HL-60 (cell line): Measurements from ENCODE around the gene SERP2.

Source experiments
- GABPA ChIP-seq: IDR thresholded peaks from 2 replicates; pipeline ENCODE4 v1.6.1; 2012; ENCODE audit warnings: low read depth
- POLR2AphosphoS5 ChIP-seq: IDR thresholded peaks from 2 replicates; pipeline ENCODE4 v1.6.1; 2012; ENCODE audit warnings: low read depth
- SPI1 ChIP-seq: IDR thresholded peaks from 2 replicates; pipeline ENCODE4 v1.6.1; 2012; ENCODE audit warnings: low read depth, mild to moderate bottlenecking, borderline replicate concordance
- TF ChIP-seq, protein P1 (sequence below): IDR thresholded peaks from one replicate; pipeline ENCODE4 v1.5.1; 2011; ENCODE audit warnings: low read length, control low read depth, inconsistent platforms; ENCODE audit not compliant: insufficient read depth
- TF ChIP-seq, protein P2 (sequence below): IDR thresholded peaks from 2 replicates; pipeline ENCODE4 v1.6.1; 2012; ENCODE audit warnings: low read depth; ENCODE audit not compliant: insufficient replicate concordance

DNA sequence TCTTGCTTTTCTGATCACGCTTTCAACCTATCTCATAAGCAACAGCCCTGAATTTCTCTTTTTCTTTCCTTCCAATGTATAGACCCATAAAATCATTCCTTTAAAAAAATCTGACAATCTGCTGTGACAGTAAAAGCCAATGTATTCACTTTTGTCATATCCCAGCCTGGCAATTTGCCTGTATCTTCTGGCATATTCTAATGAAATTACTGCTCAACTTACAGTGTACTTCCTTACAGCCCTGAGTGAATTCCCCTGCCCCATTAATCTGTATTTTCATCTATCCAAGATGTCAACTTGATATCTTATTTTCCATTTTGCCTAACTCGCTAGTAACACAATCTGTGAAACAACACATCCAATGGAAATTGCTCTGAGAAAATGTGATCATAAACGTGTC lies 18.0 kb upstream of the SERP2 start:
- TF ChIP-seq, protein P1, sequence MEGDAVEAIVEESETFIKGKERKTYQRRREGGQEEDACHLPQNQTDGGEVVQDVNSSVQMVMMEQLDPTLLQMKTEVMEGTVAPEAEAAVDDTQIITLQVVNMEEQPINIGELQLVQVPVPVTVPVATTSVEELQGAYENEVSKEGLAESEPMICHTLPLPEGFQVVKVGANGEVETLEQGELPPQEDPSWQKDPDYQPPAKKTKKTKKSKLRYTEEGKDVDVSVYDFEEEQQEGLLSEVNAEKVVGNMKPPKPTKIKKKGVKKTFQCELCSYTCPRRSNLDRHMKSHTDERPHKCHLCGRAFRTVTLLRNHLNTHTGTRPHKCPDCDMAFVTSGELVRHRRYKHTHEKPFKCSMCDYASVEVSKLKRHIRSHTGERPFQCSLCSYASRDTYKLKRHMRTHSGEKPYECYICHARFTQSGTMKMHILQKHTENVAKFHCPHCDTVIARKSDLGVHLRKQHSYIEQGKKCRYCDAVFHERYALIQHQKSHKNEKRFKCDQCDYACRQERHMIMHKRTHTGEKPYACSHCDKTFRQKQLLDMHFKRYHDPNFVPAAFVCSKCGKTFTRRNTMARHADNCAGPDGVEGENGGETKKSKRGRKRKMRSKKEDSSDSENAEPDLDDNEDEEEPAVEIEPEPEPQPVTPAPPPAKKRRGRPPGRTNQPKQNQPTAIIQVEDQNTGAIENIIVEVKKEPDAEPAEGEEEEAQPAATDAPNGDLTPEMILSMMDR, result no peak
- no peak for TF ChIP-seq GABPA
- no peak for TF ChIP-seq POLR2AphosphoS5
- no peak for TF ChIP-seq SPI1
- TF ChIP-seq, protein P2, sequence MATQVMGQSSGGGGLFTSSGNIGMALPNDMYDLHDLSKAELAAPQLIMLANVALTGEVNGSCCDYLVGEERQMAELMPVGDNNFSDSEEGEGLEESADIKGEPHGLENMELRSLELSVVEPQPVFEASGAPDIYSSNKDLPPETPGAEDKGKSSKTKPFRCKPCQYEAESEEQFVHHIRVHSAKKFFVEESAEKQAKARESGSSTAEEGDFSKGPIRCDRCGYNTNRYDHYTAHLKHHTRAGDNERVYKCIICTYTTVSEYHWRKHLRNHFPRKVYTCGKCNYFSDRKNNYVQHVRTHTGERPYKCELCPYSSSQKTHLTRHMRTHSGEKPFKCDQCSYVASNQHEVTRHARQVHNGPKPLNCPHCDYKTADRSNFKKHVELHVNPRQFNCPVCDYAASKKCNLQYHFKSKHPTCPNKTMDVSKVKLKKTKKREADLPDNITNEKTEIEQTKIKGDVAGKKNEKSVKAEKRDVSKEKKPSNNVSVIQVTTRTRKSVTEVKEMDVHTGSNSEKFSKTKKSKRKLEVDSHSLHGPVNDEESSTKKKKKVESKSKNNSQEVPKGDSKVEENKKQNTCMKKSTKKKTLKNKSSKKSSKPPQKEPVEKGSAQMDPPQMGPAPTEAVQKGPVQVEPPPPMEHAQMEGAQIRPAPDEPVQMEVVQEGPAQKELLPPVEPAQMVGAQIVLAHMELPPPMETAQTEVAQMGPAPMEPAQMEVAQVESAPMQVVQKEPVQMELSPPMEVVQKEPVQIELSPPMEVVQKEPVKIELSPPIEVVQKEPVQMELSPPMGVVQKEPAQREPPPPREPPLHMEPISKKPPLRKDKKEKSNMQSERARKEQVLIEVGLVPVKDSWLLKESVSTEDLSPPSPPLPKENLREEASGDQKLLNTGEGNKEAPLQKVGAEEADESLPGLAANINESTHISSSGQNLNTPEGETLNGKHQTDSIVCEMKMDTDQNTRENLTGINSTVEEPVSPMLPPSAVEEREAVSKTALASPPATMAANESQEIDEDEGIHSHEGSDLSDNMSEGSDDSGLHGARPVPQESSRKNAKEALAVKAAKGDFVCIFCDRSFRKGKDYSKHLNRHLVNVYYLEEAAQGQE, result no peak
